NCI-H526 (cell line): ENCODE data around the gene PTPN4.

ENCODE experiments used
- DNase-seq, 2 experiments: peaks; one replicate each; lab custom pipeline; 2025; lab: John Stamatoyannopoulos, UW

The PTPN4 gene

GRCh38 chr2:119731983-119732382, 27.7 kb upstream of the PTPN4 start:
- DNase-seq, result no peak

DNA sequence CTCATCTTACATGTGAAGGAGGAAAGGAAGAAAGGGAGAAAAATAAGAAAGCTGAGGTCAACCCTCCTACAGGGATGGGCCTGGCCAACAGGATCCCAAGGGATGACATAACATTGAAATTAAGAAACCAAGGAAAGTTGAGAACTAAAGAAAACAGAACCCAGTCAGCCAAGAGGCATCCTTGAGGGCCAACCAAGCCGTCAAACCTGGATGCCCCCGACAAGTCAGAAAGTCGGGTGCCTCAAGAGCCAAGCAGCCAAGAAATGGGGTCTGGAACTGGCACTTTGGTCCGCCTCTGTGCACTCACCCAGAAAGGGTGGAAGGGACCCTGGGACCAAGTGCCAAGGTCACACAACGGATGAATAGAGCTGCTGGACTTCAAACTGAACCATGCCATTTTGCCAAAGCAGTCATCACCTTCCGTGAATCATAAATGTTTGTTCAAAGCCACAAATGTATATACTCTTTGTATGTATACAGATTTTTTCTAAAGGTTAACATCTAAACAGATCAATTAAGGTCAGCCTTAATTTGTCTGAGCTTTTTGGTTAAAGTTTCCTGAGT, 27.0 kb upstream of the PTPN4 start:
- DNase-seq, result no peak

DNA sequence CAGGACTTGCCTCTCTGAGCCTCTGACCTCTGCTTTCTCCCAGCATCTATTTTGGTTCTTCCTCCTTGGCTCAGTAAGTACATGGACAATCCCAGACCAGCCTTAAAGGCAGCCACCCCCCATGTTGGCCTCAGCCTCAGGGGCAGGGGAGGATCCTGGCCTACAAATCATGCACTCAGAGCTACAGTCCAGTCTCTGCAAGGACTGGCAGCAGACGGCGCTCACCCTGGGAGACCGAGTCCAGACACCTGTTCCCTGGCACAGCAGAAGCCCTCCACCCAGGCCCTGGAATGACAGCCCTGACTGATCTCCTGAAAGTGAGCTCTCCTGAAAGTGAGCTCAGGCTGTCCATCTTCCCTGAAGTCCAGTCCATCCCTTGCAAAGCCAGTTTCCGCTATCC, 25.7 kb upstream of the PTPN4 start:
- DNase-seq, result no peak

- DNase-seq, result no peak
Measured at GRCh38 chr2:119735565-119735964, 24.2 kb upstream of the PTPN4 start.

GRCh38 chr2:119736021-119736420, 23.7 kb upstream of the PTPN4 start:
- no peak for DNase-seq

- DNase-seq, result no peak
Measured at GRCh38 chr2:119739580-119740255, 20.0 kb upstream of the PTPN4 start.

- no peak for DNase-seq
Measured at GRCh38 chr2:119741001-119741400, 18.7 kb upstream of the PTPN4 start.

GRCh38 chr2:119741868-119742267, 17.9 kb upstream of the PTPN4 start:
- no peak for DNase-seq

GRCh38 chr2:119744335-119744939, 15.3 kb upstream of the PTPN4 start:
- no peak for DNase-seq

DNA sequence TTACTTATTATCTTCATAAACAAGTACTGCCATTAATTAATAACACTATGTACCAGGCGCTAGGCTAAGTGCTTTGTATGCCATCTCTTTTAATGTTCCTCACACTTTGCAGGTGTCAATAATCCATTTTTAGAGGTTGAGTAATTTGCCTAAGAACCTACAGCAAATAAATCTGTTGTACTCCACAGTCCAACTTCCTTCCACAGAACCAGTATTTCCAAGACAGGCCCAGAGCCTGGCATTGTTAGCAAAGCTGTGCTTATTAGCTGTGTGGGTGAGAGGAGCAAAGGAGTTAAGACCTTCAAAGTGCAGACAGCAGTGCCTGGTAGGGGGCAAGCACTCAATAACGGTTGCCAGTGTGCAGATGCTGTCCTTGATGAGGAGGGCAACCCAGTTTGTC, 14.2 kb upstream of the PTPN4 start:
- DNase-seq, result no peak

DNA sequence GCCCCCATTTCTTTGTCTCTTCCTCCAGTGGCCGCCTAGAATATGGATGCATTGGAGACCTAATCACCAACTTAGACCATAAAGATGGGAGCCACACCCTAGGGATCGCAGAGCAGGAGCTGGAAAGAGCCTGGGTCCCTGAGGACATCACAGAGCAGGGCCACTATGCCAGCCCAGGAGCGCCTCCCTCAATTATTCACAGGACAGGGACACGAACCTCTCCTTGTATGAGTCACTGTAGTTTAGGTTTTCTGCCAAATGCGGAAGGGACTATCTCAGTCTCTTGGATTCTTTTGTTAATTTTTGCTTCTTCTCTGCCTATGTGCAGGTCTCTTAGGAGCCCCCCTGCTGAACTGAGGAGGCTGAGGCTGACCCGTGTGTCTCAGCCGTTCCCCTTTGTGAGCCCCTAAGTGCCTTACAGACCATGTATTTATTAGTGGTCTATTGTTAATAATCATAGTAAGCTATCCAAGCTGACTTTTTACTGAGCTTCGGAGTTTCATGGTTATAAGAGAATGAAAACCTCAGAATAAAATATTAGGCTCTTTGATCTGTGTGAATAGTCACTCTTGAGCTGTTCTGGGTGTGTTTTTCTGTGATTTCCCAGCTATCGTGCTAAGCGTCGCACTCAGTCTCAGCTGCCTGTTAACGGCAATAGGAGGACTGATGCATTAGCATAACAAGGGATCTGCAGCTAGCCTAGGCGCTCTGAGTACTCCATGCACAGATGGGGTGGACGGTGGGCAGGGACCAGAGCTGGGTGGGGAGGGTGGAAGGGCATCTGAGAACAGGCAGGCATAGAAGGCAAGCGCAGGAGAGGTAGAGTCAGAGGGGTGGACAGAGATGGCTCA, 12.7 kb upstream of the PTPN4 start:
- no peak for DNase-seq

- no peak for DNase-seq
Measured at GRCh38 chr2:119748135-119748534, 11.6 kb upstream of the PTPN4 start.

DNA sequence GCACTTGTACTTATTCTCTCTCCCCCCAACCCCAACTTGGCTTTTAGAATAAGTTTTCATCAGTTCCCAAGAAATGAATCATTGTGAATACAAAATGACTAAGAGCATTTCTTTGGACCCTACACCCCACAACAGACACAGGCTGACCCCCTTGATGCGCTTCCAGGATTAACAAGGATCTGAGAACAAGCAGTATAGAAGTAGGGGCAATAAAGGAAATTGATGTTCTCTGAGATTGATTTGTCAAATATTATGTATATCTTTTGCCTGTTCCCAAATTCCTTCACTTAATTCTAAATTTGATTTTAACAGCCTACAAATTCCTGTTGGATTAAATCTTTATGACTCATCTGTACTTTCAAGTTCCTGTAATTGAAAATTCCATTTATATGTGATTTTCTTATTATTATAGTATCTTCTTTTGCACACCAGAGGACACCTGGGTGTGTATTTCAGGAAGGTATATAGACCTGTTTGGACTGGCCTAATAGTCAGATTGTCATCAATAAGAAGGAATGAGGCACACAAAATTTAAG, 10.2 kb upstream of the PTPN4 start:
- DNase-seq, result no peak

GRCh38 chr2:119751706-119752105, 8.0 kb upstream of the PTPN4 start:
- DNase-seq, result no peak

DNA sequence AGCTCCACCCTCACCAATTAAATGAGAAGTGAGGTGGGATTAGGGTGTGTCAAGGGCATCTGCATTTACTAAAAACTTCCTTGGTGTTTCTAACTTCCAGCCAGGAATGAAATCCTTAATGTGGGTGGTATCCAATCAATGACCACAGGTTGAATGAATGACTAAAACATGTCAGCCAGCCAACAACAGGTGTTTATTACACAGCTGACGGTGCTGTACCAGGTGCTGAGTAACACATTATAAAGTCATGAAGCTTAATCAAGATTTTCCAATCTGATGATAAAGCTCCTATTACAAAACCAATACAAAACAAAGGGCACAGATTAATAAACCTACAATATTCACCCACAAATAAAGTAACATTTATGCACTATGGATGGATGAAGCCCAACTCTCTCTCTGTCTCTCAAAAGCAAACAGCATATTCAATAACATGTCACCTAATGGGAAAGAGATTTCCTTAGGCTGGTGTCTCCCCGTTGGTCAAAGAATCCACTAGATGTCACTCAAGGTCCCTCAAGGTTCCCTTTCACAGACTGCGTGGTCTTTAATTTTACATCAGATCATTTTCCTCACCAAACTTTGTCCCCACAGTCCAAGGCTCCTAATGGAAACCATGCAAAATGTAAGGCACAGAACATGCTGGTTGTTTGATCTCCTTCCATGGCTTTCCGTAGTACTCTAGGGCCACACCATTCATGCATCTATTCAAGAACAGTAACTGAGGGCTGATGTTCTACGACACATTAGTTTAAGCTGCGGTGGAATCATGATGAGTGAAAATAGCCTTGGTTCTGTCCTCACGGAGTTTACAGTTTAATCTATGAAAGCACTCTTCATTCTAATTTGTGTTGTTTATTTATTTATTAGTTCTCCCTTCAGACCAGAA, 6.4 kb upstream of the PTPN4 start:
- DNase-seq, result peak; percentile 42 to 73

DNA sequence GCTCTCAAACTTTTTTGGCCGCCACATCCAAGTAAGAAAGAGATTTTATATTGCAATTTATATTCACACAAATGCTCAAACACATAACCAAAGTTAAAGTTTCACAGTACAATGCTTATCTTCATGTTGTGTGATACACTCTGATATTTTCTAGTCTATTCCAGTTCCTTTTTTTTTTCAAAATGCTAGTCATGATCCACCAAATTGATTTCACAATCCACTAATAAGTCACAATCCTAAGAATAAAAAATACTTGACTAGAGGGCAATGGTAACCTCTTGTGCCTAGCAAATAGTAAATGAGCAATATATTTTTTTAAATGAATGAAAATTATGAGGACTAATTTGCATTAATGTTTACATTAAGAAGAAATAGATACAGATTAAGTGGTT, 5.8 kb upstream of the PTPN4 start:
- no peak for DNase-seq

- DNase-seq, result no peak
Measured at GRCh38 chr2:119755906-119756305, 3.8 kb upstream of the PTPN4 start.

DNA sequence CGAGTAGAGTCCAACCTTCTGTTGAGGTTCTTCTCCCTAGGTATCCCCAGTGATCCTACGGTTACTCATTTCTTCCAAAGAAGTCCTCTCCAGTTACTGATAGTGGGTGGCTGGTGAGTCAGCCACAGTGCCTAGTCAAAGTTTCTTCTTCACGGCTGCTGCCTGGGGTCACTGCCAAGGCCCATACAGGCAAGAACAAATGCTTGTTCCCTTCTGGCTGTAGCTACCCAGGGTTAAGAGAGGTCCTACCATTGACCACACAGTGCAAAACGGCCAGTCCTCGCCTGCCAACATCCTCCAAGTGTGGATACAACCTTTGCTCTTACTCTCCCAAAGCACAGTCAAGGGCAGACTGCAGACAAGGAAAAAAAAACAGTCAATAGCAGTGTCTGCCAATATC, 2.9 kb upstream of the PTPN4 start:
- DNase-seq, result no peak

GRCh38 chr2:119758881-119759450, 756 bp upstream of the PTPN4 start:
- no peak for DNase-seq

GRCh38 chr2:119760237-119760955, 674 bp downstream of the PTPN4 start:
- DNase-seq, result peak; percentile 41 to 72

DNA sequence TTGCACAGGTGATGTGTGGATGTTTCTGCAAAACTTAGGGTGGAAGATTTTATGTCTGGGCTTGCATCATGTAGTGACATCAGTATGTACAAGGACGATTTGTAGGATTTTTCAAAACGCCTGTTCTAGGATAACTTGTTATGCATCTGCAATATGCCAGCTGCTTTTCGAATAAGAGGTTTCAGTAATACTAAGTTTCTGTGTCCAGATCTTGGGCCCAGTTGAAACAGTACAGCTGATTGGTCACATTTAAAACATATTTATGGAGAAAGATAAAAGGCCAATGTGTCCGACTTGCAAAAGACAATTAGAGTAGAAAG, 1.2 kb downstream of the PTPN4 start:
- DNase-seq, result peak; percentile 14 to 17
